HCT116 (cell line): ENCODE data around the gene MIEF2. TPM values are rescaled to one million over a fixed set of nuclear protein-coding genes. Genes with fewer than 3 reads are reported as not detected.

Experiments used
- ATAC-seq: fragments of 200-7000 bp; cut with Tn5 transposase; 2 replicates; pipeline ENCODE4 v1.9.1; 2020; ENCODE audit warnings: mild to moderate bottlenecking, moderate library complexity
- BruUV-seq: library from RNA; stranded (reverse); fragments of 400-500 nt; replicated peaks from 2 replicates; lab custom pipeline; 2021; lab: Mats Ljungman, UMichigan
- CTCF ChIA-PET: fragments of 300-600 bp; sonication (Branson Sonifier 250); formaldehyde crosslinking; loops from one replicate; lab custom pipeline; 2021; ENCODE audit warnings: antibody characterized with exemption; lab: Charles Lee
- POLR2A ChIA-PET: fragments of 300-600, 350-600 bp; sonication (Branson Sonifier 250); formaldehyde crosslinking; loops from one replicate; lab custom pipeline; 2021; ENCODE audit warnings: antibody characterized with exemption; lab: Charles Lee
- RAD21 ChIA-PET, 2 experiments: fragments of 300-600 bp; sonication (Branson Sonifier 250); formaldehyde crosslinking; loops; one replicate each; lab custom pipeline; 2023; ENCODE audit warnings: low total read pairs in 2 of 2; ENCODE audit not compliant: uncharacterized antibody in 2 of 2, unreplicated experiment in 2 of 2, low non-redundant PET in 1 of 2; lab: Charles Lee
- DNase-seq: peaks from one replicate; pipeline ENCODE4 v3.0.0-alpha.2; 2010; ENCODE audit warnings: low read depth, low spot score
- H2AFZ ChIP-seq: fragments of 200-600 bp; shearing (Covaris generic), sonication (generic); 2 replicates; pipeline ENCODE4 v1.6.1; 2017; ENCODE audit warnings: low read depth, mixed run types, mixed read lengths, antibody characterized with exemption, low read length; ENCODE audit not compliant: poor library complexity, severe bottlenecking
- H3K27ac ChIP-seq: 2 replicates; pipeline ENCODE4 v1.5.1; 2012; ENCODE audit warnings: low read depth, low read length
- H3K27me3 ChIP-seq: fragments of 200-600 bp; sonication (generic); 2 replicates; pipeline ENCODE4 v1.6.1; 2016; ENCODE audit warnings: mixed run types, low read length, mixed read lengths; ENCODE audit not compliant: insufficient read depth
- H3K36me3 ChIP-seq, 2 experiments: fragments of 200-500 bp in 1 of 2; fragments of 200-600 bp in 1 of 2; sonication (Bioruptor generic) in 1 of 2; sonication (generic) in 1 of 2; 2 replicates each; pipeline versions ENCODE4 v1.5.1 to v1.6.1; 2014 to 2016; ENCODE audit warnings: low read length in 2 of 2, inconsistent platforms in 1 of 2, mixed read lengths in 1 of 2, mixed run types in 1 of 2; ENCODE audit not compliant: insufficient read depth in 2 of 2, control insufficient read depth in 1 of 2
- H3K4me1 ChIP-seq, 2 experiments: fragments of 200-600 bp in 1 of 2; sonication (generic) in 1 of 2; 2 replicates each; pipeline versions ENCODE4 v1.5.1 to v1.6.1; 2012 to 2017; ENCODE audit warnings: low read length in 2 of 2, inconsistent platforms in 1 of 2, mild to moderate bottlenecking in 1 of 2, mixed read lengths in 1 of 2, mixed run types in 1 of 2, moderate library complexity in 1 of 2; ENCODE audit not compliant: insufficient read depth in 2 of 2, control insufficient read depth in 1 of 2
- H3K4me2 ChIP-seq: fragments of 200-600 bp; sonication (generic); 2 replicates; pipeline ENCODE4 v1.6.1; 2017; ENCODE audit warnings: mixed run types, low read length, mixed read lengths
- H3K4me3 ChIP-seq, 2 experiments: fragments of 200-600 bp in 1 of 2; sonication (generic) in 1 of 2; replicated peaks in 1 of 2; 2 replicates each; pipeline ENCODE4 v1.5.1; 2011 to 2016; ENCODE audit warnings: low read length in 2 of 2, control low read depth in 1 of 2, low read depth in 1 of 2, mild to moderate bottlenecking in 1 of 2, mixed read lengths in 1 of 2, mixed run types in 1 of 2
- H3K79me2 ChIP-seq: fragments of 200-600 bp; sonication (generic); 2 replicates; pipeline ENCODE4 v1.6.1; 2017; ENCODE audit warnings: mild to moderate bottlenecking, mixed run types, low read length, moderate library complexity, mixed read lengths; ENCODE audit not compliant: insufficient read depth
- H3K9ac ChIP-seq: fragments of 200-600 bp; sonication (generic); 2 replicates; pipeline ENCODE4 v1.6.1; 2016; ENCODE audit warnings: low read length, mixed read lengths
- H3K9me2 ChIP-seq: fragments of 200-600 bp; sonication (generic), shearing (Covaris generic); 2 replicates; pipeline ENCODE4 v1.6.1; 2017; ENCODE audit warnings: mixed run types, mild to moderate bottlenecking, moderate library complexity; ENCODE audit not compliant: insufficient read depth
- H3K9me3 ChIP-seq, 2 experiments: fragments of 200-500 bp in 1 of 2; fragments of 200-600 bp in 1 of 2; sonication (Bioruptor generic) in 1 of 2; sonication (generic) in 1 of 2; 2 replicates each; pipeline ENCODE4 v1.6.1; 2014 to 2017; ENCODE audit warnings: low read length in 2 of 2, mixed read lengths in 2 of 2, inconsistent platforms in 1 of 2, low read depth in 1 of 2, mild to moderate bottlenecking in 1 of 2, mixed run types in 1 of 2, moderate library complexity in 1 of 2; ENCODE audit not compliant: control insufficient read depth in 1 of 2, insufficient read depth in 1 of 2
- H4K20me1 ChIP-seq: fragments of 200-600 bp; sonication (generic), shearing (Covaris generic); 2 replicates; pipeline ENCODE4 v1.6.1; 2017; ENCODE audit warnings: mixed run types, mild to moderate bottlenecking, moderate library complexity; ENCODE audit not compliant: insufficient read depth
- ATF3 ChIP-seq: IDR thresholded peaks from 2 replicates; pipeline ENCODE4 v1.6.1; 2012
- CBX3 ChIP-seq: IDR thresholded peaks from 2 replicates; pipeline ENCODE4 v1.6.1; 2012; ENCODE audit warnings: low read depth
- CEBPB ChIP-seq: IDR thresholded peaks from 2 replicates; pipeline ENCODE4 v1.6.1; 2012; ENCODE audit warnings: low read depth
- CTCF ChIP-seq, 3 experiments: fragments of 200-600 bp in 1 of 3; sonication (generic) in 1 of 3; IDR thresholded peaks in 2 of 3; conservative IDR thresholded peaks in 1 of 3; 2 replicates each; pipeline ENCODE4 v1.5.1; 2012 to 2017; ENCODE audit warnings: low read depth in 2 of 3, low read length in 2 of 3, antibody characterized with exemption in 1 of 3, borderline replicate concordance in 1 of 3, control low read depth in 1 of 3, mild to moderate bottlenecking in 1 of 3, mixed read lengths in 1 of 3, mixed run types in 1 of 3, moderate library complexity in 1 of 3; ENCODE audit not compliant: insufficient read depth in 1 of 3
- EGR1 ChIP-seq: IDR thresholded peaks from 2 replicates; pipeline ENCODE4 v1.6.1; 2012; ENCODE audit warnings: low read depth
- ELF1 ChIP-seq: IDR thresholded peaks from 2 replicates; pipeline ENCODE4 v1.6.1; 2012; ENCODE audit warnings: low read depth, borderline replicate concordance
- FOSL1 ChIP-seq: IDR thresholded peaks from 2 replicates; pipeline ENCODE4 v1.6.1; 2012; ENCODE audit warnings: low read depth
- JUND ChIP-seq: IDR thresholded peaks from 2 replicates; pipeline ENCODE4 v1.6.1; 2012
- MAX ChIP-seq: IDR thresholded peaks from 2 replicates; pipeline ENCODE4 v1.6.1; 2012
- POLR2A ChIP-seq: IDR thresholded peaks from 2 replicates; pipeline ENCODE4 v1.7.0; 2011; ENCODE audit warnings: borderline replicate concordance; ENCODE audit not compliant: insufficient read depth, insufficient read length; ENCODE audit errors: extremely low read depth
- POLR2AphosphoS5 ChIP-seq: IDR thresholded peaks from 2 replicates; pipeline ENCODE4 v1.6.1; 2011; ENCODE audit warnings: mild to moderate bottlenecking, low read depth, low read length, moderate library complexity
- RAD21 ChIP-seq: IDR thresholded peaks from 2 replicates; pipeline ENCODE4 v1.6.1; 2012; ENCODE audit warnings: low read depth, mild to moderate bottlenecking
- SP1 ChIP-seq: IDR thresholded peaks from 2 replicates; pipeline ENCODE4 v1.6.1; 2012; ENCODE audit warnings: low read depth
- SRF ChIP-seq: IDR thresholded peaks from 2 replicates; pipeline ENCODE4 v1.6.1; 2012; ENCODE audit warnings: low read depth
- TCF7L2 ChIP-seq: IDR thresholded peaks from 2 replicates; pipeline ENCODE4 v1.7.0; 2011; ENCODE audit warnings: borderline replicate concordance, inconsistent platforms; ENCODE audit not compliant: insufficient read depth, insufficient read length; ENCODE audit errors: extremely low read depth
- YY1 ChIP-seq: IDR thresholded peaks from 2 replicates; pipeline ENCODE4 v1.6.1; 2011; ENCODE audit warnings: low read length, low read depth, moderate library complexity, mild to moderate bottlenecking; ENCODE audit not compliant: insufficient replicate concordance; ENCODE audit errors: extremely low read depth
- ZFX ChIP-seq: fragments of 450-650 bp; IDR thresholded peaks from 2 replicates; pipeline ENCODE4 v1.6.1; 2017
- ZNF274 ChIP-seq: fragments of 200-500 bp; sonication (Bioruptor generic); IDR thresholded peaks from 2 replicates; pipeline ENCODE4 v1.6.1; 2014; ENCODE audit warnings: mild to moderate bottlenecking, low read depth, low read length, inconsistent platforms
- intact Hi-C: fragments of 100-400 bp; cut with micrococcal nuclease; formaldehyde crosslinking; loops from 2 replicates; pipeline ENCODE4 v1.10.0; 2022
- total RNA-seq: library from RNA; stranded (reverse); gene quantifications from one replicate; pipeline ENCODE4 v1.2.1, GENCODE V29; 2021; ENCODE audit not compliant: unreplicated experiment

The MIEF2 gene
- total RNA-seq, 1 experiment from 2014 or later: 9.3 TPM

GRCh38 chr17:18256351-18256750 is 4.1 kb upstream of the MIEF2 start:
- peaks cover 15 to 34% of the 10 kb centered on the region in 2 experiments for H3K36me3 ChIP-seq

GRCh38 chr17:18256776-18257175 is 3.7 kb upstream of the MIEF2 start:
- peak overlapping the region; percentile 87 to 92 for H3K4me3 ChIP-seq
- no peak overlapping the region for H2AFZ ChIP-seq
- H3K27me3 ChIP-seq: no peaks in the 10 kb centered on the region
- intact Hi-C loops: no loop called here
- H3K9me3 ChIP-seq: no peaks in the 10 kb centered on the region
- BruUV-seq: no TSS peak
- ChIA-PET CTCF (no interaction called here), RAD21 (no interaction called here), POLR2A (no interaction called here)
- H3K4me2 ChIP-seq: peak overlapping the region; percentile 88
- DNase-seq: no peak
- no peak for ATAC-seq
- H3K4me1 ChIP-seq: peaks cover 24 to 37% of the 10 kb centered on the region in 2 experiments
- peak overlapping the region; percentile 94 for H3K9ac ChIP-seq
- no peaks in the 10 kb centered on the region for H3K9me2 ChIP-seq
- peaks cover 12 to 31% of the 10 kb centered on the region in 2 experiments for H3K36me3 ChIP-seq
- peak overlapping the region; percentile 96 for H3K27ac ChIP-seq
- peaks cover 45% of the 10 kb centered on the region for H3K79me2 ChIP-seq
- H4K20me1 ChIP-seq: no peaks in the 10 kb centered on the region
- TF ChIP-seq ZFX (no peak), ELF1 (no peak), CBX3 (no peak), ZNF274 (no peak), ATF3 (no peak), EGR1 (no peak), TCF7L2 (no peak), MAX (no peak), CEBPB (no peak), POLR2AphosphoS5 (no peak), SP1 (no peak), POLR2A (no peak), SRF (no peak), RAD21 (no peak), CTCF (IDR thresholded peaks at IDR 0.05 in 2 of 3, conservative IDR thresholded peaks at IDR 0.05 in 1 of 3; ENCODE audit: borderline replicate concordance in 1 of 3, insufficient read depth in 1 of 3, low read depth in 2 of 3, low read length in 2 of 3) (no peak), FOSL1 (no peak)

More at GRCh38 chr17:18256351-18256750, 4.1 kb upstream of the MIEF2 start:
- peak overlapping the region; percentile 88 for H3K4me2 ChIP-seq
- no TSS peak for BruUV-seq
- no peaks in the 10 kb centered on the region for H3K9me3 ChIP-seq
- no peak overlapping the region for H2AFZ ChIP-seq
- ATAC-seq (no peak), DNase-seq (no peak)
- POLR2A ChIA-PET: no interaction called here
- H3K9ac ChIP-seq: no peak overlapping the region
- H3K27me3 ChIP-seq: no peaks in the 10 kb centered on the region
- CTCF ChIA-PET: no interaction called here
- intact Hi-C loops: no loop called here
- no peak for TF ChIP-seq YY1
- TF ChIP-seq CEBPB: no peak
- no peak for TF ChIP-seq JUND
- no peaks in the 10 kb centered on the region for H3K9me2 ChIP-seq
- peaks cover 41% of the 10 kb centered on the region for H3K79me2 ChIP-seq
- H3K4me1 ChIP-seq: peaks cover 20 to 33% of the 10 kb centered on the region in 2 experiments
- H3K27ac ChIP-seq: no peak overlapping the region
- H3K4me3 ChIP-seq: no peak overlapping the region
- H4K20me1 ChIP-seq: no peaks in the 10 kb centered on the region
- RAD21 ChIA-PET: no interaction called here
